Skeletal muscle cell (primary cell): Measurements from ENCODE around the gene BPIFA2.

Experiments
- DNase-seq: peaks from one replicate; pipeline ENCODE4 v3.0.0-alpha.2; 2010; ENCODE audit warnings: low read depth
- H3K4me3 ChIP-seq: 2 replicates; pipeline ENCODE4 v1.5.1; 2011; ENCODE audit warnings: low read depth, mild to moderate bottlenecking, control low read depth, low read length, moderate library complexity

Gene BPIFA2

DNA sequence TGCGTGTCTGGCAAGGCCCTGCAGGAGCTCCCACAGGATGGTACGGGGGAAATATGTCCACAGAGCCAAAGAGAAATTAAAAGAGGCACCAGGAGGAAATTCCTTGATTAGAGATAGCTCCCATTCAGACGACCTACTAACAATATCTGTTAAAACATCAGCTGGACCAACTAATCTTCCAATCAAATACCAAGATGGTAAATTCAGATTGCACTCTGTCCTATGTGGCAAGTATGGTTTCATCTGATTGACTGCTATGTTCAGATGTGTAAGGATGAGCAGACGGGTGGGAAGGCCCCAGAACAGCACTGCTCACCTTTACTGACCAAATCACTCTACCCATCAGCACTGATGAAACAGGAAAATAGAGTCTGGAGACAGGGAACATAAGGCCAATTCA is 19.5 kb downstream of the BPIFA2 start:
- no peak overlapping the region for H3K4me3 ChIP-seq
- DNase-seq, result no peak

DNA sequence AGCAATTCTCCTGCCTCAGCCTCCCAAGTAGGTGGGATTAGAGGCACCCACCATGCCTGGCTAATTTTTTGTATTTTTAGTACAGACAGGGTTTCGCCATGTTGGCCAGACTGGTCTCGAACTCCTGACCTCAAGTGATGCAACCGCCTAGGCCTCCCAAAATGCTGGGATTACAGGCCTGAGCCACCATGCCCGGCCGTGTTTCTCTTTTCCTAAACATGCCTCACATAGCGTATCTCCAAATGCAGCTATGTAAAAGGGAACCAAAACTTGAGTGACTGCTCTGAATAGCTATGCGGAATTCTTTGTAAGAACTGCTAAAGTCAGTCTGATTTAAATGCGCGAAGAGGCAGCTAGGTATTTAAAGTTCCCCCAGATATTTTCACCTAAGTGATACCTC is 20.5 kb downstream of the BPIFA2 start:
- no peak for DNase-seq

DNA sequence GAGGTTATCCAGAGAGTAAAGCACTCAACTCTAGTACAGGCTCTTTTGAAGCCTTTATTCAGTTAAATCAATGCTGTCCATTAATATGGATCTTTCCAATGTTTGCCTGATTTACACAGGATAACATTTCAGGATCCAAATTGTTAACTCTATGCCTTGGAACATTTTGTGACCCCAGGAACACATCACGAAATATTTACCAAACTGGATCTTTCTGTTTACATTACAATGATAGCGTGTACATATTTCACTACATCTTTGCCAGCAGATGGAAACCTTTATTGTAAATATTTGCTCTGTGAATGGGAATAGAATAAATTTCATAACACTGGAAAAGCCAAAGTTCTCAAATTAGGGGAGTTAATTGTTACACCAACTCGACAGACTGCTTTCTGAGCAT is 23.5 kb downstream of the BPIFA2 start:
- no peak for DNase-seq
- H3K4me3 ChIP-seq, result no peak overlapping the region

More for the DNA sequence above, 20.5 kb downstream of the BPIFA2 start:
- H3K4me3 ChIP-seq, result no peak overlapping the region

DNA sequence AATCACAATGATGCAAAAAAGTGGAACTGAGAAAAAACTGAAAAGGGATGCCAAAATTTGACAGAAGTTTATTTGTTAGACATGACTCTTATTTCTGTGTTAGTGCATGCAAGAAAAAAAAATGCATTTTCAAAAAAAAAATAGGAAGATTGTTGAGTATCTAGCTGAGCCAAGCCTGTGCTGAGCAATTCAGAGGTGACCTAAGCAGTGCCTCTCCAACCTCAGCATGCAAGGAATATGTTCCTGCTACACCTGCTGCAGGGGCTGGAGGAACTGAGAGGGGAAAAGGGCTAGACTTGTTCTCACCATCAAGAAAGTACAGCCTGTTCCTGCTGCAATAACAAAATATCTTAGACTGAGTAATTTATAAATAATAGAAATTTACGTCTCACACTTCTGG is 24.0 kb downstream of the BPIFA2 start:
- H3K4me3 ChIP-seq, result no peak overlapping the region
- no peak for DNase-seq

DNA sequence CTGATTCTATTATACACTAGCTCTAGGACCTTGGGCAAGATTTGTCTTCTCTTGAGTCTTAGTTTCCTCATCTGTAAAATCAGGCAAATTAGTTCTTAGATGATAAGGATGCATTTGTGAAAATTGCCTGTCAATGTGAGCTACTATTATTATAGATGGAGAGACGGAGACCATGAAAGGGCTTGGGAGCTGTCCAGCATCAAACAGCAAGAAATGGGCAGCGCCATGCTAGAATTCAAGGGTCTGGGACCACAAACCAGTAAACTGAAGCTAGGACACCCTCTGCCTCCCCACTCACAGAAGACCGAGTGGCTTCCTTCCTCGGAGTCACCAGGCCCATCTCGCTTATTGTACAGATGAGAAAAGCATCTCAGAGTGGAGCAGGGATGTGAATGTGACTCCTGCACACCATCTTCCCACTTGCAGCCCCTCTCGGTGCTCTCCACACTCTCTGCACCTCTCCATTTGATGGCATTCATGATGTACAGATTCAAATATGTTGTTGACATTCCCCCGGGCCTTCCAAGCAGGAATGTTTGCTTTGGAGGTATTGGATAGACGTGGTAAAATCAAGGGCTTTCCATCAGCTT is 25.0 kb downstream of the BPIFA2 start:
- no peak for DNase-seq
- H3K4me3 ChIP-seq, result no peak overlapping the region

DNA sequence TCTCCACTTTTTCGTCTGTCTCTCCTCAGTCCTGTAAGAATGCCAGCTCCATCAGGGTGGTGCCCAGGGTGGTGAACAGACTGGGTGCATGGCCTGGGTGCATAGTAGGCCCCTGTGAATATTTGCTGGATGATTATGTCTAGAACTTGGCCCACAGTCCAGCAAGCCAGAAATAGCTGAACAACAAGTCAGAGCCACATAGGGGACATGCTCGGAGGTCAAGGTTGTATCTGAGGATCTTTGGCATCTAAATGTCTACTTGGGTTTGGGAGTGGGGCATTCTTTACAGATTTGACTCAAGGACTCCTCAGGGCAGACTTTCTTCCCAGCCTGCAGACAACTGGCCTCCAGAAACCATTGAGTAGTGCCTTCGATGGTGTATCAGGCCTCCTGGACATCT is 31.1 kb downstream of the BPIFA2 start:
- no peak for DNase-seq
- H3K4me3 ChIP-seq, result no peak overlapping the region

DNA sequence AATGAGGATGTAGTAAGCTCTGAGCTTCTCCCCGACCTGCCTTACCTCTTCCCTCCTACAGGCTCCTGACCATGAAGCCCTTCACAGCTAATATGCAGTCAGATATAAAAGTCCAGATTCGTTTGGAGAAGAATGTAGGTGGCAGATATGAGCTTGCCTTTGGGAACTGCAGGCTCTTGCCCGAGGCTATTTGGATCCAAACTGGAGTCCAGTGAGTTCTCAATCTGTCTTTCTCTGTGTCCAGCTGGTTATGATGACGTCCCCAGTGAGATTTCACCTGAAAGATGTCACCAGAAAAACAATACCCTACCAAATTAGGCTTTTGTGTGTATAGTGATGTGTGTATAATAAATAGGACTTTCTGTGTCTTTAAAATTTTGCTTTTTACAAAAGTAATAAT is 34.5 kb downstream of the BPIFA2 start:
- no peak overlapping the region for H3K4me3 ChIP-seq
- no peak for DNase-seq

DNA sequence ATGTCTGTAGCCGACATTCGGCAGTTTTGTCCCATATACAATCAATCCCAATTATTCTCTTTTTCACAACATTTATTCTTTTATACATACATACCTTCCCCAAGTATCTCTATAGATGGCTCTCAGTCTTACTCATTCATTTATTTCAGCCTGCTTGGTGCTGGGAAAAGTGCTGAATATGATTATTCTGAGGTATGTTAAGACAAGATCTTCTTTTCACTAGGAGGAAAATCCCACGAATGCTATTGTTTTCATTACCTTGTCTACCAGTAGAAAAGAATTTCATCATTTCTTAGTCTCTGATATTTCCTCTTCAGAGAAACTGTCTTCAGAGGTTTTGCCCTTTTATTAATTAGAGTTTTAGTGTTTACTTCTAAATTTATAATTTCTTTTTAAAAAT is 35.5 kb downstream of the BPIFA2 start:
- no peak overlapping the region for H3K4me3 ChIP-seq
- no peak for DNase-seq

DNA sequence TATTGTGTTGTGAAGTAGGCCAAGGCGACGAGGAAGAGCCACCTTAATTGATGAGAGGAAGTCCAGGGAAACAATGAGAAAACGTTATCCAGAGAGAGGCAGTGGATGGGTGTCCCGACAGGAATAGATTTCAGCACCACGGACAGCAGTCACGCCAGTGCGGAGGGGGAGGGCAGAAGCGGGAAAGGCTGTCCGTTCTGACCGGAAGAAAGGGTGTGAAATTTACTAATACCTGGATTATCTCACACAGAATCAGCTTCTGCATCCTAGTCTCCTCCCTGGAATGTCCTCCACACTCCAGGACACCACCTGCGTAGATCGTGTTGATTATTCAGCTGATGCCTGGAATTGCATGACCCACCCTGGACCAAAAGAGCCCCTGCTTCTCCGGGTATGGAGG is 41.8 kb downstream of the BPIFA2 start:
- H3K4me3 ChIP-seq, result no peak overlapping the region
- peak; percentile 4 for DNase-seq

DNA sequence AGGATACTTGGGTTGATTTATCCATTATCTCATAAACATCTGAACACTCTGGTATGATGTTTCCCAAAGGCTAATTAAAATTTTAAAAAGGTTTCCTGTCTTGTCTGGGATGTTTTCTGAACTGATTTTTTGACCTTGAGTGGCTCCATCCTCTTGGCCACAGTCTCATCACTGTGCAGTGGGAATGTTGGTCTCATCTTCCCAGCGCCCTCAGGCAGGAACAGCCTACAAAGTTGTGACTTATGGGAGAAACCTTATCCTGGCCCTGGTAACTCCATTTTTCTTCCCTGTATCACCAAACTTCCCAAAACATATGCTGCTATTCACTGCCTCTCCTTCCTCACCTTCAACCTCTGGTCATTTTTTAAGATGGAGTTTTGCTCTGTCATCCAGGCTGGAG is 42.4 kb downstream of the BPIFA2 start:
- DNase-seq, result no peak
- no peak overlapping the region for H3K4me3 ChIP-seq

DNA sequence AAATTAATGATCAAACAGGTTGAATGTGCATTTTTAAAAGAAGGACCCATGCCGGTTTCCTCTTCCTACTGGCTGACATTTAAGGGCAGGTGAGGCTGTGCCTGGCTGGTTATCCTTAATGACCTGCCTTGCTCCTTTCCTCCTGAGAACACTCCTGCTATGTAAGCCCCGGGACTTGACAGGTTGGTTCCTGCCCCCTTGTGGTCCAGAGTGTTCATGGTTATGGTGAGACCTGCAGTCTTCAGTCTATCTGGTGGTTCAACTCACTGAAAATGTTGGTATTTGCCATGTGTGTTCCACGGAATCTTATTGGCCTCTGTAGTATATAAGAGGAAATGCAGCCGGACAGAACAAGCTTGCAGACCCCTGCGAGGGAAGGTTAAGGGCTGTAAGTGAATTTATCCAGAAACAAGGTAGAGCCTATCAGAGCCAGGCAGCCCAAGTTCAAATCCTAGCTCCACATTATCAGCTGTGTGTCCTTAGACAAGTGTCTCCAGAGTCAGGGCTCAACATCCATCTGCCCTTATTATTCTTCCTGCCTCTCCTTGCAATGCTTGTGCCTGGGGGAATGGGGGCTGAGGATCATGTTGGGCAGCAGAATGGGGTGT is 44.0 kb downstream of the BPIFA2 start:
- peak; percentile 1 for DNase-seq

DNA sequence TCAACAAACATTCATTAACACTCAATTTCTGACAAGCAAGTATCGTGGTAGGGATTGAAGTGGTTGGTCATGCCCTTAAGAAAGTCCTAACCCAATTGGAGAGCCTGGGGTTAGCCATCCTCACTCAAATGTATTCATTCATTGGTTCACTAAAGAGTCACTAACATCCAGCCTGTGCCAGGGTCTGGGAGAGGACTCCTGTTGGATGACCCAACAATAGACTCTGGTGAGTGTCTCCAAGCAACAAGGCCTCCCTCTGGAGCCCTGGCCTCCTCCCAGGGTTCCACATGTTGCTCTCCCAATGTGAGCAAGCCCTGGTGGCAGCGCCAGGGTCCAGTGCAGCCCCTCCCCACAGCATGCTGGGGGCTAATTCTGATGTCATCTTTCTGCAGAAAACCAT is 49.1 kb downstream of the BPIFA2 start, which contains the start of gene BPIFA3:
TSS of gene BPIFA3 (plus strand) at position 301 of the 400 bp plus-strand sequence. CDS start 185 bp downstream, outside the sequence.
- no peak for DNase-seq
- no peak within 1 kb of the TSS for H3K4me3 ChIP-seq

More for the DNA sequence above, 44.0 kb downstream of the BPIFA2 start:
- no peak overlapping the region for H3K4me3 ChIP-seq

DNA sequence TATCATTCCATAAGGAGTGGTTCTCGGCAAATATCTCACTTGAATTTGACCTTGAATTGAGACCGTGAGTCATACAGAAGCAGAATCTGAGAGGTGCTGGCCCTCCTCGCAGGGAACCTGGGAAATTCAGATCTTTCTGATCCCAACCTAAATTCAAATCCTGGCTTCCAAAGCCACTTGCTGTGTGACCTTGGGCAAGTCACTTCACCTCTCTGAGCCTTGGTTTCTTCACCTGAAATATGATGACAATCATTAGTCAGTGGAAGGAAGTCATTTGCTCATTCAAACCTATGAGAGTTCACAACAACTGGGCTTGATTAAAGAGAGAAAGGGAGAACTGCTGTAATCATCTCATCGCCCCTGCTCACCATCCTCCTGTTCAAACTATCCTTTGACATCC is 56.4 kb downstream of the BPIFA2 start:
- no peak for DNase-seq

DNA sequence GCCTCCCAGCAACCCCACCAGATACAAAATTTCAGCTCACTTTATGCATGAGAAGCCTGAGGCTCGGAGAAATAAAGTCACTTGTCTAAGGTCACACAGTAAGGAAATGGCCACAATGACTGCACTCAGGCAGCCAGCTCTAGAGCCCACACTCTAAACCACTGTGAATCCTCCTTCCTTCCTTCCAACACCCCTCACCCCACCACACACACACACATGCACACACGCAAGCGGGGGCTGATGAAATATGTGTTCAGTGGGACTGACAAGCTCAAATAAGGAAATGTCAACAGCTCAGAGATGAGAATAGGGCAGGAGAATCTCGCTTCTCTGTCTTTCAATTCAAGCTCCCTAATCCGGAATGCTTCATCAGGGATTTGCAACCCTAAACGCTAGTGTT is 61.9 kb downstream of the BPIFA2 start:
- DNase-seq, result no peak
- H3K4me3 ChIP-seq, result no peak overlapping the region

More for the DNA sequence above, 56.4 kb downstream of the BPIFA2 start:
- H3K4me3 ChIP-seq, result no peak overlapping the region
